Cerebellar cortex (tissue), 1 donor: Measurements from ENCODE around the gene C2orf92.
"Not testable (repeated sequence)": the region's sequence is repeated elsewhere in the genome, so short reads cannot be mapped to it uniquely, and the experiment has no call there.

Experiments
- DNase-seq: peaks from one replicate; pipeline ENCODE4 v3.0.0-alpha.2; 2015; ENCODE audit warnings: low spot score

The C2orf92 gene

GRCh38 chr2:97693476-97693875, 24.0 kb downstream of the C2orf92 start:
- DNase-seq, result no peak

GRCh38 chr2:97695744-97696143, 26.2 kb downstream of the C2orf92 start:
- DNase-seq, result no peak

GRCh38 chr2:97697252-97698235, 28.0 kb downstream of the C2orf92 start:
- DNase-seq, result peak; percentile 92

- DNase-seq, result no peak
These were observed 29.0 kb downstream of the C2orf92 start for GRCh38 chr2:97698530-97698929.

- DNase-seq, result peak; percentile 61
These were observed 30.4 kb downstream of the C2orf92 start for GRCh38 chr2:97699765-97700444.

- no peak for DNase-seq
These were observed 31.7 kb downstream of the C2orf92 start for GRCh38 chr2:97701186-97701585.

- DNase-seq, result no peak
These were observed 32.4 kb downstream of the C2orf92 start for GRCh38 chr2:97701851-97702465.

GRCh38 chr2:97702731-97703470, 33.4 kb downstream of the C2orf92 start:
- DNase-seq, result no peak

GRCh38 chr2:97703741-97704140, 34.2 kb downstream of the C2orf92 start:
- DNase-seq, result no peak

GRCh38 chr2:97704989-97705388, 35.5 kb downstream of the C2orf92 start:
- no peak for DNase-seq

- DNase-seq, result no peak
These were observed 36.6 kb downstream of the C2orf92 start for GRCh38 chr2:97706112-97706511.

GRCh38 chr2:97706708-97707345, 37.3 kb downstream of the C2orf92 start:
- DNase-seq, result no peak

GRCh38 chr2:97707362-97708047, 38.0 kb downstream of the C2orf92 start:
- DNase-seq, result no peak

- no peak for DNase-seq
These were observed 38.5 kb downstream of the C2orf92 start for GRCh38 chr2:97708048-97708380.

GRCh38 chr2:97708608-97709007, 39.1 kb downstream of the C2orf92 start:
- DNase-seq, result no peak

GRCh38 chr2:97711394-97711711, 41.8 kb downstream of the C2orf92 start:
- no peak for DNase-seq

GRCh38 chr2:97712175-97712574, 42.7 kb downstream of the C2orf92 start:
- DNase-seq, result not testable (repeated sequence)

- DNase-seq, result no peak
These were observed 43.3 kb downstream of the C2orf92 start for GRCh38 chr2:97712693-97713295.

- no peak for DNase-seq
These were observed 44.0 kb downstream of the C2orf92 start, which contains the start of gene ZAP70 for GRCh38 chr2:97713296-97714083. Gene ZAP70 (plus strand): TSS chr2:97713576. CDS start chr2:97724037, 10,461 bp downstream.
